HEK293 (cell line): ENCODE measurements around the gene HMGN4.

ENCODE experiments used
- HIC1 ChIP-seq: fragments of 450-650 bp; formaldehyde crosslinking; IDR thresholded peaks from 2 replicates; pipeline ENCODE4 v1.5.1; 2016; ENCODE audit warnings: missing biosample characterization, missing genetic modification characterization
- KLF1 ChIP-seq: fragments of 450-650 bp; formaldehyde crosslinking; IDR thresholded peaks from 2 replicates; pipeline ENCODE4 v1.5.1; 2016; ENCODE audit warnings: missing biosample characterization, missing genetic modification characterization
- SALL2 ChIP-seq: fragments of 450-650 bp; formaldehyde crosslinking; IDR thresholded peaks from 2 replicates; pipeline ENCODE4 v1.5.0; 2017; ENCODE audit warnings: missing biosample characterization, mild to moderate bottlenecking, missing genetic modification characterization, borderline replicate concordance
- ZNF121 ChIP-seq: fragments of 450-650 bp; formaldehyde crosslinking; IDR thresholded peaks from 2 replicates; pipeline ENCODE4 v1.5.1; 2016; ENCODE audit warnings: missing biosample characterization, missing genetic modification characterization
- ZNF274 ChIP-seq, 2 experiments: fragments of 200-500 bp in 1 of 2; fragments of 450-650 bp in 1 of 2; sonication (Bioruptor generic) in 1 of 2; formaldehyde crosslinking in 1 of 2; IDR thresholded peaks; 2 replicates each; pipeline versions ENCODE4 v1.5.1 to v1.6.1; 2014 to 2016; ENCODE audit warnings: borderline replicate concordance in 1 of 2, inconsistent platforms in 1 of 2, low read length in 1 of 2, missing biosample characterization in 1 of 2, missing genetic modification characterization in 1 of 2
- TF ChIP-seq, protein P1 (sequence below): fragments of 450-650 bp; formaldehyde crosslinking; IDR thresholded peaks from 2 replicates; pipeline ENCODE4 v1.5.1; 2016; ENCODE audit warnings: missing biosample characterization, missing genetic modification characterization
- TF ChIP-seq, protein P2 (sequence below): fragments of 450-650 bp; formaldehyde crosslinking; IDR thresholded peaks from 2 replicates; pipeline ENCODE4 v1.5.1; 2016; ENCODE audit warnings: missing biosample characterization, missing genetic modification characterization

- TF ChIP-seq, protein P1, sequence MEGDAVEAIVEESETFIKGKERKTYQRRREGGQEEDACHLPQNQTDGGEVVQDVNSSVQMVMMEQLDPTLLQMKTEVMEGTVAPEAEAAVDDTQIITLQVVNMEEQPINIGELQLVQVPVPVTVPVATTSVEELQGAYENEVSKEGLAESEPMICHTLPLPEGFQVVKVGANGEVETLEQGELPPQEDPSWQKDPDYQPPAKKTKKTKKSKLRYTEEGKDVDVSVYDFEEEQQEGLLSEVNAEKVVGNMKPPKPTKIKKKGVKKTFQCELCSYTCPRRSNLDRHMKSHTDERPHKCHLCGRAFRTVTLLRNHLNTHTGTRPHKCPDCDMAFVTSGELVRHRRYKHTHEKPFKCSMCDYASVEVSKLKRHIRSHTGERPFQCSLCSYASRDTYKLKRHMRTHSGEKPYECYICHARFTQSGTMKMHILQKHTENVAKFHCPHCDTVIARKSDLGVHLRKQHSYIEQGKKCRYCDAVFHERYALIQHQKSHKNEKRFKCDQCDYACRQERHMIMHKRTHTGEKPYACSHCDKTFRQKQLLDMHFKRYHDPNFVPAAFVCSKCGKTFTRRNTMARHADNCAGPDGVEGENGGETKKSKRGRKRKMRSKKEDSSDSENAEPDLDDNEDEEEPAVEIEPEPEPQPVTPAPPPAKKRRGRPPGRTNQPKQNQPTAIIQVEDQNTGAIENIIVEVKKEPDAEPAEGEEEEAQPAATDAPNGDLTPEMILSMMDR = no peak
- TF ChIP-seq ZNF274 (IDR thresholded peaks at IDR 0.05; ENCODE audit: low read length) (no peak), ZNF274 (tag by site-specific recombination; IDR thresholded peaks at IDR 0.05; ENCODE audit: borderline replicate concordance) (no peak), HIC1 (tag by site-specific recombination) (no peak), KLF1 (tag by site-specific recombination) (no peak), ZNF121 (tag by site-specific recombination) (no peak), SALL2 (tag by site-specific recombination) (no peak)
- TF ChIP-seq, protein P2, sequence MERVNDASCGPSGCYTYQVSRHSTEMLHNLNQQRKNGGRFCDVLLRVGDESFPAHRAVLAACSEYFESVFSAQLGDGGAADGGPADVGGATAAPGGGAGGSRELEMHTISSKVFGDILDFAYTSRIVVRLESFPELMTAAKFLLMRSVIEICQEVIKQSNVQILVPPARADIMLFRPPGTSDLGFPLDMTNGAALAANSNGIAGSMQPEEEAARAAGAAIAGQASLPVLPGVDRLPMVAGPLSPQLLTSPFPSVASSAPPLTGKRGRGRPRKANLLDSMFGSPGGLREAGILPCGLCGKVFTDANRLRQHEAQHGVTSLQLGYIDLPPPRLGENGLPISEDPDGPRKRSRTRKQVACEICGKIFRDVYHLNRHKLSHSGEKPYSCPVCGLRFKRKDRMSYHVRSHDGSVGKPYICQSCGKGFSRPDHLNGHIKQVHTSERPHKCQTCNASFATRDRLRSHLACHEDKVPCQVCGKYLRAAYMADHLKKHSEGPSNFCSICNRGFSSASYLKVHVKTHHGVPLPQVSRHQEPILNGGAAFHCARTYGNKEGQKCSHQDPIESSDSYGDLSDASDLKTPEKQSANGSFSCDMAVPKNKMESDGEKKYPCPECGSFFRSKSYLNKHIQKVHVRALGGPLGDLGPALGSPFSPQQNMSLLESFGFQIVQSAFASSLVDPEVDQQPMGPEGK (tag by site-specific recombination) = no peak
These were observed 15.1 kb downstream of the HMGN4 start for GRCh38 chr6:26553264-26553634.
